ENCODE results near the gene RTL9. TPM values are rescaled to one million over a fixed set of nuclear protein-coding genes. Genes with fewer than 3 reads are reported as not detected.
"Not testable (repeated sequence)": the region's sequence is repeated elsewhere in the genome, so short reads cannot be mapped to it uniquely, and the experiment has no call there.

The RTL9 gene
- total RNA-seq, 8 experiments from 2014 or later: 0.14 to 0.86 (median 0.44) TPM

DNA sequence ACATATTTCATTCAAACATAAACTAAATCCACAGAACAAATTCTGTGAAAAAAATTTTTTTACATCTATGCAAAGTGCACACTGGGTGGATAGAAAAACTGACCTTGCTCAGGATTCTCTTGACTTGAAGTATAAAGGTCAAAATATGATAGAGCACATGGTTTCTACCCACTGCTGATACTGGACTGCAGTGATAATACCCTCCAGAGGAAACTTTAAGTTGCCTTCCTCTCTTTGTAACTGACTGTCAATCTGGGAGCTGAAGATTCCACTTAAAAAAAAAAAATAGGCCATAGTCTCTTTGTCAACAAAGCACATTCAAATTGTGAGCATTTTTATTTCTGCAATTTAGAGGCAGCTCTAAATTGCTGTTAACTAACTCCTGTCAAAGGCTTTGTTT lies 37.6 kb upstream of the RTL9 start:
- Histone ChIP-seq H3K4me1 (replicated peaks in 1 of 2) (no peaks in the 10 kb centered on the region), H3K4me3 (no peak overlapping the region), H3K27ac (no peak overlapping the region)
- in situ Hi-C loops (cut with MboI; ENCODE audit: low pct_unique_long_range_greater_than_20kb in 2 of 9, low sequenced_read_pairs in 9 of 9, unreplicated experiment in 9 of 9): loop anchor here in 1 of 9 experiments (25.0 kb wide), 1 partner anchor 159 kb away; no protein-coding TSS in a partner anchor
- no peak for ATAC-seq (replicated peaks in 6 of 8)

- Histone ChIP-seq H3K4me3 (no peak overlapping the region), H3K4me1 (replicated peaks in 1 of 2) (no peaks in the 10 kb centered on the region), H3K27ac (no peak overlapping the region)
- 36 to 100% (median 93%) methylated on average over 1 to 3 of the region's 3 CpGs; no CpG with 5 or more reads in 3 of the 10 experiments for WGBS, 10 experiments
- in situ Hi-C loops (cut with MboI; ENCODE audit: low pct_unique_long_range_greater_than_20kb in 2 of 9, low sequenced_read_pairs in 9 of 9, unreplicated experiment in 9 of 9): loop anchor here in 1 of 9 experiments (25.0 kb wide), 1 partner anchor 159 kb away; no protein-coding TSS in a partner anchor
- ATAC-seq (replicated peaks in 6 of 8): no peak
Measured at GRCh38 chrX:110321670-110322069, 37.0 kb upstream of the RTL9 start.

GRCh38 chrX:110322603-110323002 lies 36.0 kb upstream of the RTL9 start:
- WGBS, 10 experiments: 0 to 50% (median 20%) methylated on average over 1 to 4 of the region's 4 CpGs; no CpG with 5 or more reads in 5 of the 10 experiments
- H3K27ac ChIP-seq: no peak overlapping the region
- H3K4me3 ChIP-seq: no peak overlapping the region
- in situ Hi-C loops (cut with MboI; ENCODE audit: low pct_unique_long_range_greater_than_20kb in 2 of 9, low sequenced_read_pairs in 9 of 9, unreplicated experiment in 9 of 9): loop anchor here in 1 of 9 experiments (25.0 kb wide), 1 partner anchor 160 kb away; no protein-coding TSS in a partner anchor
- ATAC-seq (replicated peaks in 6 of 8): no peak
- no peaks in the 10 kb centered on the region for H3K4me1 ChIP-seq (replicated peaks in 1 of 2)

- WGBS, 10 experiments: 59 to 100% (median 92%) methylated on average over 1 to 4 of the region's 4 CpGs; no CpG with 5 or more reads in 2 of the 10 experiments
- in situ Hi-C loops (cut with MboI; ENCODE audit: low pct_unique_long_range_greater_than_20kb in 2 of 9, low sequenced_read_pairs in 9 of 9, unreplicated experiment in 9 of 9): no loop called here
- Histone ChIP-seq H3K4me1 (replicated peaks in 1 of 2) (no peaks in the 10 kb centered on the region), H3K27ac (no peak overlapping the region), H3K4me3 (no peak overlapping the region)
- no peak for ATAC-seq (replicated peaks in 6 of 8)
Measured at GRCh38 chrX:110326712-110327111, 31.9 kb upstream of the RTL9 start.

- in situ Hi-C loops (cut with MboI; ENCODE audit: low pct_unique_long_range_greater_than_20kb in 2 of 9, low sequenced_read_pairs in 9 of 9, unreplicated experiment in 9 of 9): no loop called here
- H3K4me1 ChIP-seq (replicated peaks in 1 of 2): no peaks in the 10 kb centered on the region
- ATAC-seq (replicated peaks in 6 of 8): no peak
- no peak overlapping the region for H3K4me3 ChIP-seq
- 67 to 100% (median 100%) methylated on average over 1 of the region's 1 CpG; no CpG with 5 or more reads in 4 of the 10 experiments for WGBS, 10 experiments
- no peak overlapping the region for H3K27ac ChIP-seq
Measured at GRCh38 chrX:110327336-110327735, 31.3 kb upstream of the RTL9 start.

GRCh38 chrX:110328613-110329012 lies 30.0 kb upstream of the RTL9 start:
- in situ Hi-C loops (cut with MboI; ENCODE audit: low pct_unique_long_range_greater_than_20kb in 2 of 9, low sequenced_read_pairs in 9 of 9, unreplicated experiment in 9 of 9); ATAC-seq (replicated peaks in 6 of 8): not testable (repeated sequence)

GRCh38 chrX:110331444-110332030 lies 27.1 kb upstream of the RTL9 start:
- no peak overlapping the region for H3K27ac ChIP-seq
- H3K4me1 ChIP-seq (replicated peaks in 1 of 2): no peaks in the 10 kb centered on the region
- in situ Hi-C loops (cut with MboI; ENCODE audit: low pct_unique_long_range_greater_than_20kb in 2 of 9, low sequenced_read_pairs in 9 of 9, unreplicated experiment in 9 of 9): no loop called here
- no peak overlapping the region for H3K4me3 ChIP-seq
- ATAC-seq (replicated peaks in 6 of 8): no peak
- WGBS, 10 experiments: 53 to 100% (median 83%) methylated on average over 1 to 3 of the region's 3 CpGs; no CpG with 5 or more reads in 3 of the 10 experiments

More at GRCh38 chrX:110328613-110329012, 30.0 kb upstream of the RTL9 start:
- not testable (repeated sequence) for H3K4me1 ChIP-seq (replicated peaks in 1 of 2); H3K27ac ChIP-seq; H3K4me3 ChIP-seq
- WGBS, 10 experiments: 20% methylated on average over 1 of the region's 1 CpG; no CpG with 5 or more reads in 9 of the 10 experiments

DNA sequence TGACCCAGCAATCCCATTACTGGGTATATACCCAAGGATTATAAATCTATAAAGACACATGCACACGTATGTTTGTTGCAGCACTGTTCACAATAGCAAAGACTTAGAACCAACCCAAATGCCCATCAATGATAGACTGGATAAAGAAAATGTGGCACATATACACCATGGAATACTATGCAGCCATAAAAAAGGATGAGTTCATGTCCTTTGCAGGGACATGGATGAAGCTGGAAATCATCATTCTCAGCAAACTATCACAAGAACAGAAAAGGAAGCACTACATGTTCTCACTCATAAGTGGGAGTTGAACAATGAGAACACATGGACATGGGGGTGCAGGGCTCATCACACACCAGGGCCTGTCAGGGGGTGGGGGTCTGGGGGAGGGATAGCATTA lies 25.2 kb upstream of the RTL9 start:
- 80% methylated on average over 1 of the region's 1 CpG; no CpG with 5 or more reads in 9 of the 10 experiments for WGBS, 10 experiments
- H3K4me3 ChIP-seq; H3K27ac ChIP-seq; ATAC-seq (replicated peaks in 6 of 8); H3K4me1 ChIP-seq (replicated peaks in 1 of 2); in situ Hi-C loops (cut with MboI; ENCODE audit: low pct_unique_long_range_greater_than_20kb in 2 of 9, low sequenced_read_pairs in 9 of 9, unreplicated experiment in 9 of 9): not testable (repeated sequence)

DNA sequence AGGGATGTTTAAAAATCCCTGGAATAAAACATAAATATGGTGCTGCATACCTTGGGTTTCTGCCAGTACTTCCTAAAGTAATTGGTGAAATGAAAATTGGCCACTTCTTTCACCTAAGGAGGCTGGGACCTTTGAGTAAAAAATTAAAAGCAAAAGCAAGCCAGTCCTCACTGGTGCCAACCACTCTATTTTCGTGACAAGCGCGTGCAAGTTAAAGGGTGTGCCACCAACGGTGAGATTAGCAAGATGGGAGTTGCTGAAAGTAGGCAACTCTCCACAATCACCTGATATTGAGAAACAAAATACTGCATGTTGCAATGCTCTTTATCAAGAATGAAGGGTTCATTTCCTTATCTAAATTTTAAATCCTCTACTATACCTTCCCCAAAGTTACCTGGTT lies 19.7 kb upstream of the RTL9 start:
- Histone ChIP-seq H3K27ac (no peak overlapping the region), H3K4me1 (replicated peaks in 1 of 2) (no peaks in the 10 kb centered on the region), H3K4me3 (no peak overlapping the region)
- WGBS, 10 experiments: 54 to 100% (median 80%) methylated on average over 1 to 4 of the region's 4 CpGs; no CpG with 5 or more reads in 7 of the 10 experiments
- no peak for ATAC-seq (replicated peaks in 6 of 8)
- in situ Hi-C loops (cut with MboI; ENCODE audit: low pct_unique_long_range_greater_than_20kb in 2 of 9, low sequenced_read_pairs in 9 of 9, unreplicated experiment in 9 of 9): no loop called here

- 32 to 100% (median 100%) methylated on average over 1 to 10 of the region's 11 CpGs; no CpG with 5 or more reads in 3 of the 10 experiments for WGBS, 10 experiments
- in situ Hi-C loops (cut with MboI; ENCODE audit: low pct_unique_long_range_greater_than_20kb in 2 of 9, low sequenced_read_pairs in 9 of 9, unreplicated experiment in 9 of 9): no loop called here
Measured at GRCh38 chrX:110341189-110342035, 17.2 kb upstream of the RTL9 start.

DNA sequence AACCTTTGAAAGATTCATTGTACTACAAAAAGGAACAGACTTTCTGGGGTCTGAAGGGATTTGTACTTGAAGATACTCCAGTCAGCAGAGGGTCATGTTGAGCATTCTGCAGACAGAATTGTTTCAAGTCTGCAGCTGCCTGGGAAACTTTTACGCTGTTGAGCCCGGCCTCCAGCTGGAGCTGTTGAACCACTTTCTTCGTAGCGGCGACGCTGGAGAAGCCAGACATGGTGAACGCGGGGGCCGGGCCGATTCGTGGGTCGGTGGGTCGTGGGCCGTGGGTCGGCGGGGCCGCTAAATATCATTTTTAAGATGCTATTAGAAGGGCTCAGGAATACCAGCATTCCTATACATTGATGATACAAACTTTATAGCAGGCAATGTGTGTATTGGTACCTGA lies 12.0 kb upstream of the RTL9 start:
- no peak overlapping the region for H3K4me3 ChIP-seq
- no peak overlapping the region for H3K27ac ChIP-seq
- in situ Hi-C loops (cut with MboI; ENCODE audit: low pct_unique_long_range_greater_than_20kb in 2 of 9, low sequenced_read_pairs in 9 of 9, unreplicated experiment in 9 of 9): no loop called here
- WGBS, 10 experiments: 13 to 79% methylated on average over 3 to 12 of the region's 17 CpGs; no CpG with 5 or more reads in 8 of the 10 experiments
- no peak for ATAC-seq (replicated peaks in 6 of 8)
- no peaks in the 10 kb centered on the region for H3K4me1 ChIP-seq (replicated peaks in 1 of 2)

More at GRCh38 chrX:110341189-110342035, 17.2 kb upstream of the RTL9 start:
- no peaks in the 10 kb centered on the region for H3K4me1 ChIP-seq (replicated peaks in 1 of 2)
- no peak overlapping the region for H3K4me3 ChIP-seq
- ATAC-seq (replicated peaks in 6 of 8): peak in 4 of 8 experiments; percentile 28 to 78 (median 61)
- no peak overlapping the region for H3K27ac ChIP-seq

- in situ Hi-C loops (cut with MboI; ENCODE audit: low pct_unique_long_range_greater_than_20kb in 2 of 9, low sequenced_read_pairs in 9 of 9, unreplicated experiment in 9 of 9): no loop called here
- no peak overlapping the region for H3K27ac ChIP-seq
- ATAC-seq (replicated peaks in 6 of 8): peak in 1 of 8 experiments; percentile 20
- WGBS, 10 experiments: 0 to 11% (median 7%) methylated on average over 1 of the region's 1 CpG; no CpG with 5 or more reads in 5 of the 10 experiments
- no peak overlapping the region for H3K4me3 ChIP-seq
- no peaks in the 10 kb centered on the region for H3K4me1 ChIP-seq (replicated peaks in 1 of 2)
Measured at GRCh38 chrX:110359273-110359672, 625 bp downstream of the RTL9 start.

- 40 to 100% (median 80%) methylated on average over 1 of the region's 1 CpG; no CpG with 5 or more reads in 3 of the 10 experiments for WGBS, 10 experiments
- H3K27ac ChIP-seq: no peak overlapping the region
- in situ Hi-C loops (cut with MboI; ENCODE audit: low pct_unique_long_range_greater_than_20kb in 2 of 9, low sequenced_read_pairs in 9 of 9, unreplicated experiment in 9 of 9): no loop called here
- H3K4me1 ChIP-seq (replicated peaks in 1 of 2): no peaks in the 10 kb centered on the region
- H3K4me3 ChIP-seq: no peak overlapping the region
- ATAC-seq (replicated peaks in 6 of 8): no peak
Measured at GRCh38 chrX:110363244-110363643, 4.6 kb downstream of the RTL9 start.
